ENCODE measurements around the gene TCEAL1.

GRCh38 chrX:103614999-103615398 is 13.8 kb upstream of the TCEAL1 start:
- no peak for TF ChIP-seq POLR2A (IDR thresholded peaks at IDR 0.05; ENCODE audit: low read depth, low read length)
- no peak for TF ChIP-seq POLR2AphosphoS5 (IDR thresholded peaks at IDR 0.05; ENCODE audit: low read depth, low read length)
